Retina (tissue), 1 donor: ENCODE data around the gene GRK2.

Experiments used
- DNase-seq: peaks from one replicate; pipeline ENCODE4 v3.0.0-alpha.2; 2016

The GRK2 gene

GRCh38 chr11:67284811-67285540, 18.7 kb downstream of the GRK2 start:
- DNase-seq, result no peak

- no peak for DNase-seq
These were observed 19.5 kb downstream of the GRK2 start for GRCh38 chr11:67285541-67286498.

- DNase-seq, result no peak
These were observed 20.5 kb downstream of the GRK2 start for GRCh38 chr11:67286621-67287333.

- no peak for DNase-seq
These were observed 21.3 kb downstream of the GRK2 start for GRCh38 chr11:67287355-67288197.

- no peak for DNase-seq
These were observed 21.9 kb downstream of the GRK2 start for GRCh38 chr11:67288198-67288451.

GRCh38 chr11:67288452-67289225, 22.4 kb downstream of the GRK2 start:
- DNase-seq, result peak; percentile 94

GRCh38 chr11:67289226-67289650, 23.0 kb downstream of the GRK2 start, which contains the start of gene ANKRD13D:
Gene ANKRD13D (plus strand): TSS chr11:67289303. CDS start chr11:67289461, 158 bp downstream.
- DNase-seq, result peak; percentile 36

- peak; percentile 53 for DNase-seq
These were observed 23.6 kb downstream of the GRK2 start for GRCh38 chr11:67289651-67290479.

GRCh38 chr11:67290801-67291200, 24.5 kb downstream of the GRK2 start:
- no peak for DNase-seq

GRCh38 chr11:67291481-67292381, 25.5 kb downstream of the GRK2 start:
- no peak for DNase-seq

- no peak for DNase-seq
These were observed 26.4 kb downstream of the GRK2 start for GRCh38 chr11:67292671-67293070.

- no peak for DNase-seq
These were observed 26.8 kb downstream of the GRK2 start for GRCh38 chr11:67293090-67293489.

- no peak for DNase-seq
These were observed 29.6 kb downstream of the GRK2 start for GRCh38 chr11:67295846-67296245.

- no peak for DNase-seq
These were observed 32.5 kb downstream of the GRK2 start for GRCh38 chr11:67298786-67299185.

- no peak for DNase-seq
These were observed 33.4 kb downstream of the GRK2 start for GRCh38 chr11:67299471-67300191.

GRCh38 chr11:67300256-67300755, 34.0 kb downstream of the GRK2 start:
- DNase-seq, result no peak

GRCh38 chr11:67300756-67301312, 34.6 kb downstream of the GRK2 start:
- no peak for DNase-seq

- DNase-seq, result peak; percentile 30
These were observed 35.1 kb downstream of the GRK2 start for GRCh38 chr11:67301313-67301921.
